Measurements from ENCODE around the gene VSIG4. TPM values are rescaled to one million over a fixed set of nuclear protein-coding genes. Genes with fewer than 3 reads are reported as not detected.

Gene VSIG4
- total RNA-seq, 3 donors from 2014 or later, result 0.19 to 0.21 (median 0.20) TPM

GRCh38 chrX:66042307-66043077, 2.6 kb upstream of the VSIG4 start:
- H3K4me1 Mint-ChIP-seq (ENCODE audit: low read depth), result peaks cover 31% of the 10 kb centered on the region
- DNase-seq (no peak), ATAC-seq (peak in 1 of 2 donors; percentile 15)
- no peaks in the 10 kb centered on the region for H3K9me3 Mint-ChIP-seq
- no peaks in the 10 kb centered on the region for H3K27me3 Mint-ChIP-seq (ENCODE audit: low read depth)
- H3K4me3 Mint-ChIP-seq, result no peak overlapping the region
- no peaks in the 10 kb centered on the region for H3K36me3 Mint-ChIP-seq (ENCODE audit: insufficient read depth)

- H3K4me3 Mint-ChIP-seq, result no peak overlapping the region
- H3K36me3 Mint-ChIP-seq (ENCODE audit: insufficient read depth), result no peaks in the 10 kb centered on the region
- no peaks in the 10 kb centered on the region for H3K9me3 Mint-ChIP-seq
- H3K4me1 Mint-ChIP-seq (ENCODE audit: low read depth), result peaks cover 5% of the 10 kb centered on the region
- ATAC-seq, result no peak
- no peak for DNase-seq
- H3K27me3 Mint-ChIP-seq (ENCODE audit: low read depth), result no peaks in the 10 kb centered on the region
Observed at GRCh38 chrX:66038115-66038514, 1.8 kb downstream of the VSIG4 start.

GRCh38 chrX:66036231-66036630, 3.6 kb downstream of the VSIG4 start:
- no peaks in the 10 kb centered on the region for H3K9me3 Mint-ChIP-seq
- no peaks in the 10 kb centered on the region for H3K27me3 Mint-ChIP-seq (ENCODE audit: low read depth)
- no peak overlapping the region for H3K4me3 Mint-ChIP-seq
- H3K36me3 Mint-ChIP-seq (ENCODE audit: insufficient read depth), result no peaks in the 10 kb centered on the region
- ATAC-seq, result no peak
- H3K4me1 Mint-ChIP-seq (ENCODE audit: low read depth), result peaks cover 5% of the 10 kb centered on the region
- no peak for DNase-seq

GRCh38 chrX:66035667-66036066, 4.2 kb downstream of the VSIG4 start:
- no peaks in the 10 kb centered on the region for H3K27me3 Mint-ChIP-seq (ENCODE audit: low read depth)
- DNase-seq, result no peak
- no peaks in the 10 kb centered on the region for H3K9me3 Mint-ChIP-seq
- no peak overlapping the region for H3K4me3 Mint-ChIP-seq
- no peak for ATAC-seq
- H3K4me1 Mint-ChIP-seq (ENCODE audit: low read depth), result peaks cover 5% of the 10 kb centered on the region
- no peaks in the 10 kb centered on the region for H3K36me3 Mint-ChIP-seq (ENCODE audit: insufficient read depth)

- ATAC-seq (peak; percentile 51 to 78), DNase-seq (peak; percentile 14)
- Mint-ChIP-seq H3K36me3 (ENCODE audit: insufficient read depth) (no peaks in the 10 kb centered on the region), H3K4me1 (ENCODE audit: low read depth) (peaks cover 3% of the 10 kb centered on the region), H3K4me3 (no peak overlapping the region), H3K9me3 (no peaks in the 10 kb centered on the region), H3K27me3 (ENCODE audit: low read depth) (no peaks in the 10 kb centered on the region)
Observed at GRCh38 chrX:66030505-66031317, 9.2 kb downstream of the VSIG4 start.

- no peaks in the 10 kb centered on the region for H3K27me3 Mint-ChIP-seq (ENCODE audit: low read depth)
- ATAC-seq (no peak), DNase-seq (no peak)
- H3K9me3 Mint-ChIP-seq, result no peaks in the 10 kb centered on the region
- no peaks in the 10 kb centered on the region for H3K36me3 Mint-ChIP-seq (ENCODE audit: insufficient read depth)
- H3K4me3 Mint-ChIP-seq, result no peak overlapping the region
- H3K4me1 Mint-ChIP-seq (ENCODE audit: low read depth), result peaks cover 8% of the 10 kb centered on the region
Observed at GRCh38 chrX:66028936-66029335, 10.9 kb downstream of the VSIG4 start.

GRCh38 chrX:66024570-66024969, 15.3 kb downstream of the VSIG4 start:
- Mint-ChIP-seq H3K9me3 (no peaks in the 10 kb centered on the region), H3K4me3 (no peak overlapping the region), H3K36me3 (ENCODE audit: insufficient read depth) (no peaks in the 10 kb centered on the region), H3K27me3 (ENCODE audit: low read depth) (no peaks in the 10 kb centered on the region), H3K4me1 (ENCODE audit: low read depth) (peaks cover 34% of the 10 kb centered on the region)
- no peak for DNase-seq
- ATAC-seq, result no peak

- Mint-ChIP-seq H3K4me1 (ENCODE audit: low read depth) (peaks cover 39% of the 10 kb centered on the region), H3K4me3 (no peak overlapping the region), H3K9me3 (no peaks in the 10 kb centered on the region), H3K36me3 (ENCODE audit: insufficient read depth) (no peaks in the 10 kb centered on the region), H3K27me3 (ENCODE audit: low read depth) (no peaks in the 10 kb centered on the region)
- no peak for DNase-seq
- no peak for ATAC-seq
Observed at GRCh38 chrX:66024092-66024467, 15.8 kb downstream of the VSIG4 start.

- H3K4me1 Mint-ChIP-seq (ENCODE audit: low read depth), result peaks cover 44% of the 10 kb centered on the region
- H3K4me3 Mint-ChIP-seq, result no peak overlapping the region
- H3K9me3 Mint-ChIP-seq, result no peaks in the 10 kb centered on the region
- no peaks in the 10 kb centered on the region for H3K36me3 Mint-ChIP-seq (ENCODE audit: insufficient read depth)
- DNase-seq (no peak), ATAC-seq (no peak)
- no peaks in the 10 kb centered on the region for H3K27me3 Mint-ChIP-seq (ENCODE audit: low read depth)
Observed at GRCh38 chrX:66023385-66024091, 16.3 kb downstream of the VSIG4 start.

- Mint-ChIP-seq H3K4me1 (ENCODE audit: low read depth) (peaks cover 49% of the 10 kb centered on the region), H3K27me3 (ENCODE audit: low read depth) (no peaks in the 10 kb centered on the region), H3K4me3 (no peak overlapping the region), H3K9me3 (no peaks in the 10 kb centered on the region), H3K36me3 (ENCODE audit: insufficient read depth) (no peaks in the 10 kb centered on the region)
- ATAC-seq (no peak), DNase-seq (no peak)
Observed at GRCh38 chrX:66022632-66023384, 17.1 kb downstream of the VSIG4 start.

GRCh38 chrX:66021765-66022631, 17.9 kb downstream of the VSIG4 start:
- Mint-ChIP-seq H3K9me3 (no peaks in the 10 kb centered on the region), H3K4me3 (no peak overlapping the region), H3K36me3 (ENCODE audit: insufficient read depth) (no peaks in the 10 kb centered on the region), H3K27me3 (ENCODE audit: low read depth) (no peaks in the 10 kb centered on the region), H3K4me1 (ENCODE audit: low read depth) (peaks cover 57% of the 10 kb centered on the region)
- ATAC-seq (no peak), DNase-seq (no peak)

- Mint-ChIP-seq H3K4me1 (ENCODE audit: low read depth) (peaks cover 63% of the 10 kb centered on the region), H3K27me3 (ENCODE audit: low read depth) (no peaks in the 10 kb centered on the region), H3K4me3 (no peak overlapping the region), H3K9me3 (no peaks in the 10 kb centered on the region), H3K36me3 (ENCODE audit: insufficient read depth) (no peaks in the 10 kb centered on the region)
- ATAC-seq (no peak), DNase-seq (no peak)
Observed at GRCh38 chrX:66021401-66021764, 18.5 kb downstream of the VSIG4 start.

- Mint-ChIP-seq H3K36me3 (ENCODE audit: insufficient read depth) (no peaks in the 10 kb centered on the region), H3K9me3 (no peaks in the 10 kb centered on the region), H3K27me3 (ENCODE audit: low read depth) (no peaks in the 10 kb centered on the region), H3K4me3 (no peak overlapping the region), H3K4me1 (ENCODE audit: low read depth) (peaks cover 68% of the 10 kb centered on the region)
- DNase-seq (no peak), ATAC-seq (no peak)
Observed at GRCh38 chrX:66020631-66021334, 19.1 kb downstream of the VSIG4 start.
